Stomach (tissue), 9 donors: Measurements from ENCODE around the gene C20orf204. TPM values are rescaled to one million over a fixed set of nuclear protein-coding genes. Genes with fewer than 3 reads are reported as not detected.
A peak's percentile ranks its signal among the peaks of the same experiment; 100 is the strongest.

Experiments used
- DNase-seq, 2 donors: peaks; one replicate each; pipeline versions ENCODE4 v3.0.0 to v3.0.0-alpha.2; 2013 to 2019
- H3K27ac ChIP-seq, 5 donors: fragments of 200-600 bp in 4 of 5; sonication (generic) in 4 of 5; one replicate each; pipeline ENCODE4 v1.5.1; 2013 to 2019; ENCODE audit warnings: mild to moderate bottlenecking in 1 of 5, moderate library complexity in 1 of 5
- H3K27me3 ChIP-seq, 3 donors: fragments of 200-600 bp; sonication (generic); one replicate each; pipeline ENCODE4 v1.5.1; 2017 to 2019; ENCODE audit warnings: mixed run types in 1 of 3
- H3K36me3 ChIP-seq, 4 donors: fragments of 200-600 bp; sonication (generic); 1 replicate in 3 of 4; 2 replicates in 1 of 4; pipeline ENCODE4 v1.5.1; 2016 to 2019
- H3K4me1 ChIP-seq, 4 donors: fragments of 200-600 bp; sonication (generic); one replicate each; pipeline ENCODE4 v1.5.1; 2016 to 2019
- H3K4me3 ChIP-seq, 4 donors: fragments of 200-600 bp; sonication (generic) in 3 of 4; one replicate each; pipeline ENCODE4 v1.5.1; 2016 to 2019; ENCODE audit warnings: mild to moderate bottlenecking in 1 of 4
- H3K9me3 ChIP-seq, 4 donors: fragments of 200-600 bp; sonication (generic); one replicate each; pipeline ENCODE4 v1.5.1; 2016 to 2019
- CTCF ChIP-seq, 7 experiments: fragments of 450-650 bp in 4 of 7; fragments of 200-600 bp in 3 of 7; sonication (generic) in 3 of 7; IDR thresholded peaks; one replicate each; pipeline ENCODE4 v1.5.1; 2016 to 2019; ENCODE audit warnings: antibody characterized with exemption in 7 of 7, control low read depth in 2 of 7, mild to moderate bottlenecking in 1 of 7
- EP300 ChIP-seq: sonication (generic); formaldehyde crosslinking; IDR thresholded peaks from one replicate; pipeline ENCODE4 v1.6.1; 2017; ENCODE audit warnings: antibody characterized with exemption
- POLR2A ChIP-seq, 4 donors: fragments of 450-650 bp; IDR thresholded peaks; one replicate each; pipeline ENCODE4 v1.6.1; 2016; ENCODE audit warnings: antibody characterized with exemption in 4 of 4, control low read depth in 2 of 4, mild to moderate bottlenecking in 1 of 4, moderate library complexity in 1 of 4
- POLR2AphosphoS5 ChIP-seq, 3 donors: sonication (generic); formaldehyde crosslinking; IDR thresholded peaks; one replicate each; pipeline ENCODE4 v1.6.1; 2016; ENCODE audit warnings: antibody characterized with exemption in 3 of 3
- WGBS, 5 donors: extraction: QIAGEN DNeasy Blood & Tissue Kit in 3 of 5; methylation state at CpG; one replicate each; pipeline versions ENCODE4 v1.1.5 to v1.1.7; 2013 to 2018; 5-methylcytosine and 5-hydroxymethylcytosine counted together
- intact Hi-C: fragments of 100-400 bp; cut with DNase I; formaldehyde crosslinking; loops from one replicate; pipeline ENCODE4 v1.15.1; 2023; ENCODE audit warnings: low total_unique reads
- polyA plus RNA-seq, 3 donors: library from polyadenylated mRNA; stranded (reverse); fragments of 200-250 nt; gene quantifications; one replicate each; pipeline ENCODE4 v1.2.3, GENCODE V29; 2013
- total RNA-seq, 5 donors: library from RNA; depleted of rRNA; stranded (reverse); fragments of >200 nt; gene quantifications; one replicate each; pipeline versions ENCODE4 v1.1.0 to v1.2.3, GENCODE V29; 2014 to 2016
- donor health status: healthy with polysubstance abuse.
- donor health status: Bipolar disorder and iron deficiency.
- donor health status: healthy.

The C20orf204 gene
- total and polyA plus RNA-seq, 8 donors = 0.62 to 3.4 (median 1.5) TPM; not detected in 4

GRCh38 chr20:64036346-64037198, 590 bp downstream of the C20orf204 start:
- WGBS, 5 donors = 46 to 62% (median 49%) methylated on average over 12 to 17 of the region's 17 CpGs
- Histone ChIP-seq H3K4me1 (peaks cover 23 to 50% (median 45%) of the 10 kb centered on the region in 4 donors), H3K9me3 (no peaks in the 10 kb centered on the region), H3K27me3 (peaks cover 0 to 62% (median 54%) of the 10 kb centered on the region in 3 donors), H3K36me3 (peaks cover 15 to 42% (median 41%) of the 10 kb centered on the region in 4 donors), H3K4me3 (no peak overlapping the region), H3K27ac (no peak overlapping the region)
- TF ChIP-seq CTCF (IDR thresholded peaks at IDR 0.05) = no peak
- TF ChIP-seq POLR2AphosphoS5 (IDR thresholded peaks at IDR 0.05) = no peak
- TF ChIP-seq EP300 = no peak
- no peak for TF ChIP-seq POLR2A (IDR thresholded peaks at IDR 0.05)
- no peak for DNase-seq
- intact Hi-C loops = no loop called here

- Histone ChIP-seq H3K36me3 (peaks cover 11 to 36% (median 35%) of the 10 kb centered on the region in 4 donors), H3K27me3 (peaks cover 0 to 68% (median 60%) of the 10 kb centered on the region in 3 donors), H3K4me1 (peaks cover 29 to 55% (median 50%) of the 10 kb centered on the region in 4 donors), H3K4me3 (no peak overlapping the region), H3K9me3 (no peaks in the 10 kb centered on the region), H3K27ac (no peak overlapping the region)
- intact Hi-C loops = no loop called here
- no peak for DNase-seq
- no peak for TF ChIP-seq POLR2A (IDR thresholded peaks at IDR 0.05)
- no peak for TF ChIP-seq POLR2AphosphoS5 (IDR thresholded peaks at IDR 0.05)
- TF ChIP-seq CTCF (IDR thresholded peaks at IDR 0.05) = no peak
- no peak for TF ChIP-seq EP300
- WGBS, 5 donors = 53 to 67% (median 63%) methylated on average over 3 of the region's 3 CpGs
Measured at GRCh38 chr20:64037199-64037497, 1.2 kb downstream of the C20orf204 start.

- intact Hi-C loops = no loop called here
- peak overlapping the region; percentile 48 to 67 (median 54) for H3K4me3 ChIP-seq
Measured at GRCh38 chr20:64037498-64038213, 1.7 kb downstream of the C20orf204 start.

More at GRCh38 chr20:64037498-64038213, 1.7 kb downstream of the C20orf204 start:
- Histone ChIP-seq H3K9me3 (no peaks in the 10 kb centered on the region), H3K27me3 (peaks cover 0 to 73% (median 64%) of the 10 kb centered on the region in 3 donors), H3K4me1 (peaks cover 32 to 60% (median 55%) of the 10 kb centered on the region in 4 donors), H3K27ac (peak overlapping the region in 1 of 5 donors; percentile 61), H3K36me3 (peaks cover 6 to 31% (median 30%) of the 10 kb centered on the region in 4 donors)
- no peak for TF ChIP-seq POLR2A (IDR thresholded peaks at IDR 0.05)
- no peak for TF ChIP-seq EP300
- TF ChIP-seq POLR2AphosphoS5 (IDR thresholded peaks at IDR 0.05) = no peak
- no peak for TF ChIP-seq CTCF (IDR thresholded peaks at IDR 0.05)
- 7 to 11% (median 8%) methylated on average over 24 to 36 of the region's 36 CpGs for WGBS, 5 donors
- no peak for DNase-seq
